Panc1 (cell line): ENCODE results near the gene HMGCLL1. TPM values are rescaled to one million over a fixed set of nuclear protein-coding genes. Genes with fewer than 3 reads are reported as not detected.

Experiments
- ATAC-seq: fragments of 200-7000 bp; cut with Tn5 transposase; 2 replicates; pipeline ENCODE4 v1.9.1; 2020; ENCODE audit warnings: mild to moderate bottlenecking, moderate library complexity
- BruUV-seq: library from RNA; stranded (reverse); fragments of 400-500 nt; replicated peaks from 2 replicates; lab custom pipeline; 2021; lab: Mats Ljungman, UMichigan
- CTCF ChIA-PET: fragments of 300-600 bp; sonication (Branson Sonifier 250); formaldehyde crosslinking; loops from one replicate; lab custom pipeline; 2022; ENCODE audit warnings: antibody characterized with exemption; lab: Charles Lee
- POLR2A ChIA-PET: fragments of 300-600 bp; sonication (Branson Sonifier 250); formaldehyde crosslinking; loops from one replicate; lab custom pipeline; 2022; ENCODE audit warnings: antibody characterized with exemption; lab: Charles Lee
- DNase-seq: peaks from one replicate; pipeline ENCODE4 v3.0.0-alpha.2; 2010; ENCODE audit warnings: low read depth, low spot score
- H3K27ac ChIP-seq: 2 replicates; pipeline ENCODE4 v1.5.1; 2011; ENCODE audit warnings: mild to moderate bottlenecking, low read length, inconsistent platforms
- H3K27me3 ChIP-seq: fragments of 200-500 bp; sonication (Bioruptor generic); 2 replicates; pipeline ENCODE4 v1.6.0; 2014; ENCODE audit warnings: low read length, inconsistent platforms; ENCODE audit not compliant: control insufficient read depth, insufficient read depth
- H3K36me3 ChIP-seq: fragments of 200-500 bp; sonication (Bioruptor generic); 2 replicates; pipeline ENCODE4 v1.5.1; 2014; ENCODE audit warnings: inconsistent platforms, mild to moderate bottlenecking, low read length, moderate library complexity; ENCODE audit not compliant: control insufficient read depth, insufficient read depth
- H3K4me1 ChIP-seq: 2 replicates; pipeline ENCODE4 v1.5.1; 2011; ENCODE audit warnings: inconsistent platforms, mild to moderate bottlenecking, low read length, moderate library complexity; ENCODE audit not compliant: control insufficient read depth, insufficient read depth
- H3K4me3 ChIP-seq, 2 experiments: 2 replicates each; pipeline ENCODE4 v1.5.1; 2011 to 2012; ENCODE audit warnings: low read depth in 2 of 2, low read length in 2 of 2, mild to moderate bottlenecking in 2 of 2, inconsistent platforms in 1 of 2, moderate library complexity in 1 of 2
- H3K9me3 ChIP-seq: fragments of 200-500 bp; sonication (Bioruptor generic); 2 replicates; pipeline ENCODE4 v1.5.1; 2014; ENCODE audit warnings: low read depth, mild to moderate bottlenecking, inconsistent platforms, low read length, moderate library complexity; ENCODE audit not compliant: control insufficient read depth, insufficient read depth
- CTCF ChIP-seq: fragments of 450-650 bp; IDR thresholded peaks from 2 replicates; pipeline ENCODE4 v1.5.1; 2017; ENCODE audit warnings: mild to moderate bottlenecking
- POLR2AphosphoS5 ChIP-seq: IDR thresholded peaks from 2 replicates; pipeline ENCODE4 v1.6.1; 2012; ENCODE audit warnings: mild to moderate bottlenecking, low read depth, low read length, moderate library complexity
- REST ChIP-seq, 2 experiments: IDR thresholded peaks; 2 replicates each; pipeline ENCODE4 v1.6.1; 2011 to 2012; ENCODE audit warnings: low read depth in 2 of 2, control low read depth in 1 of 2, low read length in 1 of 2, mild to moderate bottlenecking in 1 of 2, moderate library complexity in 1 of 2; ENCODE audit not compliant: insufficient read depth in 1 of 2
- SIN3A ChIP-seq: IDR thresholded peaks from 2 replicates; pipeline ENCODE4 v1.6.1; 2012; ENCODE audit warnings: low read depth, mild to moderate bottlenecking, low read length, moderate library complexity, borderline replicate concordance; ENCODE audit not compliant: insufficient read depth
- TCF7L2 ChIP-seq: IDR thresholded peaks from 2 replicates; pipeline ENCODE4 v1.6.1; 2011; ENCODE audit warnings: mild to moderate bottlenecking, low read depth, low read length, inconsistent platforms
- in situ Hi-C: cut with HindIII; loops from 2 replicates; pipeline ENCODE4 v1.10.0; 2016; ENCODE audit warnings: low sequenced_read_pairs, low pct_unique_long_range_greater_than_20kb
- intact Hi-C: fragments of 100-400 bp; cut with micrococcal nuclease; formaldehyde crosslinking; loops from one replicate; pipeline ENCODE4 v1.10.0; 2022; ENCODE audit not compliant: unreplicated experiment
- total RNA-seq: library from RNA; stranded (reverse); gene quantifications from one replicate; pipeline ENCODE4 v1.2.1, GENCODE V29; 2021; ENCODE audit not compliant: unreplicated experiment

The HMGCLL1 gene
- total RNA-seq, 1 experiment from 2014 or later: not detected

- Histone ChIP-seq H3K27ac (peak overlapping the region; percentile 37), H3K9me3 (no peaks in the 10 kb centered on the region), H3K4me1 (peaks cover 12% of the 10 kb centered on the region), H3K36me3 (no peaks in the 10 kb centered on the region), H3K4me3 (no peak overlapping the region), H3K27me3 (no peaks in the 10 kb centered on the region)
- ChIA-PET CTCF (no interaction called here), POLR2A (no interaction called here)
- ATAC-seq (no peak), DNase-seq (no peak)
- TF ChIP-seq POLR2AphosphoS5 (no peak), TCF7L2 (no peak), REST (IDR thresholded peaks at IDR 0.05; ENCODE audit: insufficient read depth in 1 of 2, low read depth in 2 of 2, low read length in 1 of 2) (no peak), SIN3A (no peak), CTCF (no peak)
- in situ Hi-C loops (no loop called here), intact Hi-C loops (loop anchor here (10.0 kb wide), 2 partner anchors 236 to 846 kb away; no protein-coding TSS in a partner anchor)
- BruUV-seq: no TSS peak
These were observed 130.5 kb downstream of the HMGCLL1 start for GRCh38 chr6:55448451-55448850.

- H3K9me3 ChIP-seq: no peaks in the 10 kb centered on the region
- ChIA-PET POLR2A (no interaction called here), CTCF (no interaction called here)
- intact Hi-C loops (loop anchor here (10.0 kb wide), 2 partner anchors 237 to 847 kb away; no protein-coding TSS in a partner anchor), in situ Hi-C loops (no loop called here)
- H3K36me3 ChIP-seq: no peaks in the 10 kb centered on the region
- H3K27me3 ChIP-seq: no peaks in the 10 kb centered on the region
- ATAC-seq (no peak), DNase-seq (no peak)
- peaks cover 12% of the 10 kb centered on the region for H3K4me1 ChIP-seq
- no peak for TF ChIP-seq CTCF
- no peak for TF ChIP-seq REST (IDR thresholded peaks at IDR 0.05; ENCODE audit: insufficient read depth in 1 of 2, low read depth in 2 of 2, low read length in 1 of 2)
- H3K4me3 ChIP-seq: no peak overlapping the region
- peak overlapping the region; percentile 83 for H3K27ac ChIP-seq
- BruUV-seq: no TSS peak
These were observed 131.1 kb downstream of the HMGCLL1 start for GRCh38 chr6:55447891-55448290.
